GM19324 (cell line): Measurements from ENCODE around the gene HOMER2.
"Not testable (repeated sequence)": the region's sequence is repeated elsewhere in the genome, so short reads cannot be mapped to it uniquely, and the experiment has no call there.

Experiments used
- ATAC-seq: cut with Tn5 transposase; IDR thresholded peaks from one replicate; pipeline ENCODE4 v1.9.1; 2021; ENCODE audit warnings: mild to moderate bottlenecking, moderate library complexity; ENCODE audit not compliant: unreplicated experiment, low FRiP score

Gene HOMER2

DNA sequence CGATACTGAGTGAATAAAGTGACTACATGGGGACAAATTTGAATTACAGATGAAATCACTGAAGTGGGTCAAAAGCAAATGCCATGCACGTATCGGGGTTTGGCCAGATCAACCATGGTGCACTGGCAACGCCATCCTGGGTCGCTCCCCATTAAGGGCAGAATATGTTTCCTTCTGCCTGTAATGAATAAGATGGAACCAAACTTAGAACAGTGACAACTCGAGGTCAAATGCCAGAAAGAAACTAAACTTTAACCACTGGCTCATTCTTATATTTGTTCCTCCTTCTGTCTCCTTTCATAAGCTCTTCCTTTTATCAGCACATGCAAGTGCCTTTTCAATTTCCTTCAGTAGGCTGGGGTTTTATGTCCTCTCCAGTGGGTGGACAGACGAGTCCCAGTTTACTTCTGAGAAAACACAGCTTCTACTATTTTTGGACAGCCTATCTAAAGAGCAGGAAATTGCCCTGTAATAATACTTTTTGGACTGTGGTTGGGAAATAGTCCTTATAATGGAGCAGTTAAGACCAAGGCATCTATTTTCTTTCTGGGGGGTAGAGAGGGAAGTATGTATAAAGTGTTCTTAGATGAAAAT lies 81.7 kb downstream of the HOMER2 start:
- no peak for ATAC-seq

GRCh38 chr15:82865981-82866380 lies 86.5 kb downstream of the HOMER2 start:
- not testable (repeated sequence) for ATAC-seq

- ATAC-seq = not testable (repeated sequence)
Observed at GRCh38 chr15:82865581-82865980, 86.9 kb downstream of the HOMER2 start.

- no peak for ATAC-seq
Observed at GRCh38 chr15:82864967-82865366, 87.6 kb downstream of the HOMER2 start.

- no peak for ATAC-seq
Observed at GRCh38 chr15:82862886-82863285, 89.6 kb downstream of the HOMER2 start.

- no peak for ATAC-seq
Observed at GRCh38 chr15:82858932-82859331, 93.6 kb downstream of the HOMER2 start.

GRCh38 chr15:82856397-82857170 lies 95.9 kb downstream of the HOMER2 start:
- no peak for ATAC-seq

GRCh38 chr15:82855286-82856100 lies 97.0 kb downstream of the HOMER2 start:
- no peak for ATAC-seq

GRCh38 chr15:82854554-82854953 lies 98.0 kb downstream of the HOMER2 start:
- no peak for ATAC-seq

- ATAC-seq = no peak
Observed at GRCh38 chr15:82852941-82853561, 99.5 kb downstream of the HOMER2 start.

GRCh38 chr15:82851981-82852511 lies 100.5 kb downstream of the HOMER2 start:
- no peak for ATAC-seq

DNA sequence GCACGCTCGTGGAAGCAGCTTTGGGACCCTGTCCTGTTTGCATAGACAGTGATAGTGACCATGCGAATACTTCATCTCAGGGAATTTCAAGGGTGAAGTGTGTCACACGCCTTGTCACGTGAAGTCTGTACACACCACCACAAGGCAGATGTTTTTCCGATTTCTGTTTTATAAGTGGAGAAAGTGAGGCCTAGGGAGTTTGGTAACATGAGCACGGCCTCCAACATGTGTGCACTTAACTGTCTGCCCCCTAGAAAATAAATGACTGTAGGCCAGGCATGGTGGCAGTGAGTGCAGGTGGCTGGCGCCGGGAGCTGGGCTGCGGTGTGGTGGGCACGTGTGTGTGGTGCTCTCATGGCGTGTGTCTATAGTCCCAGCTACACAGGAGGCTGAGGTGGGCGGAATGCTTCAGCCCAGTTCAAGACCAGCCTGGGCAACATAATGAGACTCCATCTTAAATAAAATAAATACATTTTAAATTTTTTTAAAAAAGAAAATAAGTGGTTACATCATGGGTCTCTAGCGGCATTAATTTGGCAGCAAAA lies 101.1 kb downstream of the HOMER2 start:
- ATAC-seq = no peak

GRCh38 chr15:82850731-82851130 lies 101.8 kb downstream of the HOMER2 start:
- no peak for ATAC-seq

DNA sequence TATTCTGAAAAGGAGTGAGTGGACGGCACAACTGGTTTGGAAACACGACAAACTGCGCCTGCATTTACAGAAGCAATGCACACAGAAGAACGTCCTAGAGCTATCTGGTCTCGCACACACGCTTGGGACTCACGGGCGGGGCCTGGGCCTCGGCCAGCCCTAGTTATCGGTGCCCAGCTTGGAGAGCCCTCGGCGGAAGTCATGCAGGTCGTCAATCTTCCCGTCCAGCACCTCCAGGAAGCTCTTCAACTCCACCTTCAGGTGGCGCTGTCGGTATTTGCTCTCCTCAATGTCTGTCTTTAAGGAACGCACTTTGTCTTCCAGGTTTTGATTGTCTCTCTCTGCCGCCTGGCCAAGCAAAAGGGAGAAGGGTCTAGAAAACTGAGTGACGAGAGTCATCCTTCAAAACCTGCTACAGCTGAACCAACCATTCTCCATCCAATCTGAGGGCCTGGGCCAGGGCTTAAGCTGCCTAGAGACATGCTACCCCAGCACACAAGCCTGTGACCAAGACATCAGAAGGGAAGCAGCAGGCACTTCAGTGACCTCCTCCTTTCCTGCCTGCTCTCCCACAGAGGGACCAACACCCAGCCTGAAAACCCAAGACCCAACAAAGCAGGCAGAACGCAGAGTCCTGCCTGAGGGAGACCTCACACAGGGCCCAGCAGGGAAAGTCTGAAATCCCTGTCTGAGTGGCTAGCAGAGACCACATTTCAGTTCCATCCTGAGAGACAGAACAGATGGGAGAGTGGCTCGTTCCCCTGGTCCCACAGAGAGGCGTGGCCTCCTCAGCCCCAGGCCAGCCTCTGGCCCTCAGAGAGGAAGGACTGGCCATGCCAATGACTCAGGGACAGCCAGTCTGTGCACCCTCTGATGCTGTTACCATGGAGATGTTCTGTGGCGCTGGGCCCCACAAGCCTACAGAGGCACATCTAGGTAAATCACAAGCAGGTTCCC lies 102.7 kb downstream of the HOMER2 start:
- no peak for ATAC-seq

GRCh38 chr15:82848241-82848993 lies 104.1 kb downstream of the HOMER2 start:
- no peak for ATAC-seq

- ATAC-seq = no peak
Observed at GRCh38 chr15:82847703-82848102, 104.8 kb downstream of the HOMER2 start.

DNA sequence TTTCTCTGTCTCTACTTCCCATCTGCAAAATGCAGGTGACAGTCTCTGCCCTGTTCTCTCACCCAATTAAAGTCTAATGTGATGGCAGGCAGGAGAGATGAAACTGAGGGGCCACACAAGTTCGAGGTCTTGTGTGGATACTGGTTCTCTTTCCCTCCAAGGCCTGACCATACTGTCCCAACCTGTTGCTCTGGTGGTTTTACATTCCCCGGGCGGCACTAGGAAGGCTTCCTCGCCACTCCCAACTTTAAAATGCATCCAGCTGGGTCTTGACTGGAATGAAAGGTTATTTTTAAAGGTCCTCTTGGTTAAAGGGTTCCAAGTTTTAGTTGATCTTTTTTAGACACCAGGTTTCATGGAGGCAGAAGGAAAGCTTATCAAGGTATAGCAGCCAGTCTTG lies 105.9 kb downstream of the HOMER2 start:
- ATAC-seq = no peak

- no peak for ATAC-seq
Observed at GRCh38 chr15:82845686-82846085, 106.8 kb downstream of the HOMER2 start.

DNA sequence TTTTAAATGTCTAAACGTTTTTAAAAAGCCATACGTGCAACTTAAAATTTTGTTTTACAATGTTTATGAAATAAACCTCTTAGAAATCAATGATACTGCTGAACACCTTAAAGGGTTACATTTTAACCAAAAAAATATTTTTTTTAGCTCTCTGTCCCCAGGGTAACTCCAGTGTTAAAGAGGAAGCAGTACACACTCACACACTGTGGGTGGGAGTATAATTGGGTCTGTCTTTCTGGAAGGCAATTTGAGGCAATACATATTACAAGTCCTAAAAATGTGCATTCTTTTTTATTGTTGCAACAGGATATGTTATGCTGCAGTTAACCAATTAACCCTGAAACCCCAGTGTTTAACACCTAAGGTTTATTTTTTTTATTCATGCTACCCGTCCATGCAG lies 109.0 kb downstream of the HOMER2 start:
- ATAC-seq = no peak
